DOHH2 (cell line): ENCODE results near the gene PNPO.

Experiments
- EZH2phosphoT487 ChIP-seq: fragments of 200-600 bp; sonication (generic); IDR thresholded peaks from 2 replicates; pipeline ENCODE4 v1.6.1; 2017; ENCODE audit warnings: borderline replicate concordance, mild to moderate bottlenecking, antibody characterized with exemption, low read length, moderate library complexity, mixed read lengths
- TF ChIP-seq, protein P1 (sequence below): fragments of 200-600 bp; sonication (generic); IDR thresholded peaks from one replicate; pipeline ENCODE4 v1.5.1; 2014; ENCODE audit warnings: antibody characterized with exemption, mild to moderate bottlenecking, low read depth, low read length; ENCODE audit not compliant: poor library complexity, severe bottlenecking

DNA sequence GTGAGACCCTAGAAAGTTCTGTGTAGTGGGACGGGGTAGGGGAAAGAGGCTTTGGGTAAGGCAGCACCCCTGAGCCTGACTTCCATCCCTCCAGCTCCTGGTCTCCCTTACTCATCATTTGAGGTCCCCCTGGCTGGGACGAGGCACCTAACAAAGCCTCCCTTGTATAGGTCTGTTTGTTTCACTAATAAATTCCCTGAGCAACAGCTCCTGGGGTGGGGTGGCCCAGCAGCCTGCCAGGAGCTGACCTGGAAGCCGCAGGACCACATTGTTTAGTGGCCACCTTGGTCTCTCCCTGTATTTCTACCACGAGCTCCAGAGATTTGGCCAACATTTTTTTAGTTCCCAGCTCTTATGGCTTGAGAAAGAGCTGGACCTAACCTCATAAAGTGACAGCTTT, 9.1 kb downstream of the PNPO start:
- TF ChIP-seq, protein P1, sequence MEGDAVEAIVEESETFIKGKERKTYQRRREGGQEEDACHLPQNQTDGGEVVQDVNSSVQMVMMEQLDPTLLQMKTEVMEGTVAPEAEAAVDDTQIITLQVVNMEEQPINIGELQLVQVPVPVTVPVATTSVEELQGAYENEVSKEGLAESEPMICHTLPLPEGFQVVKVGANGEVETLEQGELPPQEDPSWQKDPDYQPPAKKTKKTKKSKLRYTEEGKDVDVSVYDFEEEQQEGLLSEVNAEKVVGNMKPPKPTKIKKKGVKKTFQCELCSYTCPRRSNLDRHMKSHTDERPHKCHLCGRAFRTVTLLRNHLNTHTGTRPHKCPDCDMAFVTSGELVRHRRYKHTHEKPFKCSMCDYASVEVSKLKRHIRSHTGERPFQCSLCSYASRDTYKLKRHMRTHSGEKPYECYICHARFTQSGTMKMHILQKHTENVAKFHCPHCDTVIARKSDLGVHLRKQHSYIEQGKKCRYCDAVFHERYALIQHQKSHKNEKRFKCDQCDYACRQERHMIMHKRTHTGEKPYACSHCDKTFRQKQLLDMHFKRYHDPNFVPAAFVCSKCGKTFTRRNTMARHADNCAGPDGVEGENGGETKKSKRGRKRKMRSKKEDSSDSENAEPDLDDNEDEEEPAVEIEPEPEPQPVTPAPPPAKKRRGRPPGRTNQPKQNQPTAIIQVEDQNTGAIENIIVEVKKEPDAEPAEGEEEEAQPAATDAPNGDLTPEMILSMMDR, result no peak
- TF ChIP-seq EZH2phosphoT487, result no peak
